GM12878 (cell line): Measurements from ENCODE around the gene APBA1. TPM values are rescaled to one million over a fixed set of nuclear protein-coding genes. Genes with fewer than 3 reads are reported as not detected.

Experiments used
- ATAC-seq: fragments of 200-7000 bp; cut with Tn5 transposase; 3 replicates; pipeline ENCODE4 v1.9.1; 2020; ENCODE audit warnings: mild to moderate bottlenecking, moderate library complexity
- BruUV-seq: library from RNA; stranded (reverse); fragments of 400-500 nt; replicated peaks from 2 replicates; lab custom pipeline; 2021; lab: Mats Ljungman, UMichigan
- CTCF ChIA-PET: fragments of 300-600 bp; sonication (Branson Sonifier 250); formaldehyde crosslinking; extraction: SDS; loops from one replicate; lab custom pipeline; 2021; ENCODE audit warnings: inconsistent platforms; lab: Yijun Ruan, JAX
- POLR2A ChIA-PET: fragments of 350-600 bp; formaldehyde crosslinking; extraction: SDS; loops from one replicate; lab custom pipeline; 2021; ENCODE audit warnings: inconsistent platforms; lab: Charles Lee
- RAD21 ChIA-PET: fragments of 300-600 bp; sonication (Branson Sonifier 250); formaldehyde crosslinking; loops from one replicate; lab custom pipeline; 2023; ENCODE audit warnings: antibody characterized with exemption; ENCODE audit not compliant: unreplicated experiment; lab: Charles Lee
- SMC1A ChIA-PET: fragments of 300-600 bp; sonication (Branson Sonifier 250); formaldehyde crosslinking; loops from one replicate; lab custom pipeline; 2023; ENCODE audit not compliant: unreplicated experiment, uncharacterized antibody; lab: Charles Lee
- DNase-seq: peaks from one replicate; pipeline ENCODE4 v3.0.0-alpha.2; 2011; ENCODE audit warnings: low read depth, low spot score
- FAIRE-seq: peaks from 3 replicates; lab custom pipeline; 2011; peaks lifted over from hg19 to GRCh38; lab: Jason Lieb, UNC
- H2AFZ ChIP-seq: 2 replicates; pipeline ENCODE4 v1.6.0; 2011; ENCODE audit warnings: low read depth, low read length, control low read depth; ENCODE audit not compliant: control insufficient read depth
- H3K27ac ChIP-seq: 2 replicates; pipeline ENCODE4 v1.5.1; 2011; ENCODE audit warnings: control low read depth; ENCODE audit not compliant: control insufficient read depth, insufficient read depth
- H3K27me3 ChIP-seq, 2 experiments: replicated peaks in 1 of 2; 2 replicates each; pipeline versions ENCODE4 v1.6.0 to v1.6.1; 2011; ENCODE audit warnings: low read length in 1 of 2; ENCODE audit not compliant: control insufficient read depth in 2 of 2, insufficient read depth in 2 of 2
- H3K36me3 ChIP-seq, 2 experiments: 2 replicates each; pipeline ENCODE4 v1.5.1; 2011; ENCODE audit warnings: low read length in 1 of 2; ENCODE audit not compliant: control insufficient read depth in 2 of 2, insufficient read depth in 2 of 2
- H3K4me1 ChIP-seq: 2 replicates; pipeline ENCODE4 v1.6.1; 2011; ENCODE audit warnings: mild to moderate bottlenecking, low read length, moderate library complexity, mixed read lengths; ENCODE audit not compliant: control insufficient read depth, insufficient read depth
- H3K4me2 ChIP-seq: 2 replicates; pipeline ENCODE4 v1.6.0; 2011; ENCODE audit warnings: control low read depth; ENCODE audit not compliant: control insufficient read depth, insufficient read depth
- H3K4me3 ChIP-seq: fragments of 200-600 bp; sonication (generic); 2 replicates; pipeline ENCODE4 v1.5.1; 2016
- H3K79me2 ChIP-seq: 2 replicates; pipeline ENCODE4 v1.6.0; 2011; ENCODE audit warnings: low read length; ENCODE audit not compliant: control insufficient read depth, insufficient read depth
- H3K9ac ChIP-seq: 2 replicates; pipeline ENCODE4 v1.8.0; 2011; ENCODE audit warnings: low read length, control low read depth, mixed read lengths; ENCODE audit not compliant: control insufficient read depth, insufficient read depth
- H3K9me3 ChIP-seq: replicated peaks from 3 replicates; pipeline ENCODE4 v1.5.1; 2011; ENCODE audit warnings: mild to moderate bottlenecking, low read length; ENCODE audit not compliant: control insufficient read depth, insufficient read depth
- H4K20me1 ChIP-seq: 2 replicates; pipeline ENCODE4 v1.6.0; 2011; ENCODE audit not compliant: control insufficient read depth, insufficient read depth
- ASH2L ChIP-seq: fragments of 300-600, 200-600 bp; sonication (generic); IDR thresholded peaks from 2 replicates; pipeline ENCODE4 v1.6.1; 2017; ENCODE audit warnings: low read depth, mild to moderate bottlenecking, borderline replicate concordance
- CEBPB ChIP-seq, 2 experiments: fragments of 150-350 bp in 1 of 2; IDR thresholded peaks; 2 replicates each; pipeline ENCODE4 v1.6.1; 2012 to 2014; ENCODE audit warnings: low read depth in 2 of 2, low read length in 2 of 2, borderline replicate concordance in 1 of 2, inconsistent platforms in 1 of 2
- CHD4 ChIP-seq: fragments of 200-600 bp; sonication (generic); IDR thresholded peaks from 2 replicates; pipeline ENCODE4 v1.6.1; 2016; ENCODE audit warnings: mild to moderate bottlenecking
- EED ChIP-seq: sonication (generic); IDR thresholded peaks from 2 replicates; pipeline ENCODE4 v1.6.1; 2016; ENCODE audit warnings: antibody characterized with exemption, low read depth
- MTA2 ChIP-seq: fragments of 450-650 bp; IDR thresholded peaks from 2 replicates; pipeline ENCODE4 v1.6.1; 2016; ENCODE audit warnings: low read depth, mild to moderate bottlenecking, moderate library complexity
- NR2C1 ChIP-seq: fragments of 450-650 bp; IDR thresholded peaks from 2 replicates; pipeline ENCODE4 v1.6.1; 2017; ENCODE audit warnings: antibody characterized with exemption, mild to moderate bottlenecking, moderate library complexity
- PAX8 ChIP-seq: fragments of 450-650 bp; IDR thresholded peaks from 2 replicates; pipeline ENCODE4 v1.6.1; 2017; ENCODE audit warnings: mild to moderate bottlenecking, moderate library complexity
- RFX5 ChIP-seq: IDR thresholded peaks from 2 replicates; pipeline ENCODE4 v1.6.1; 2011; ENCODE audit warnings: low read depth, low read length, improper control_type of control experiment
- SMAD5 ChIP-seq: IDR thresholded peaks from 2 replicates; pipeline ENCODE4 v1.6.1; 2016; ENCODE audit warnings: antibody characterized with exemption, low read depth
- SRF ChIP-seq, 2 experiments: IDR thresholded peaks; 2 replicates each; pipeline ENCODE4 v1.6.1; 2011; ENCODE audit warnings: low read depth in 2 of 2, low read length in 2 of 2, mild to moderate bottlenecking in 1 of 2, moderate library complexity in 1 of 2
- SUPT20H ChIP-seq: IDR thresholded peaks from 2 replicates; pipeline ENCODE4 v1.6.1; 2011; ENCODE audit warnings: low read depth, mild to moderate bottlenecking, low read length, moderate library complexity, borderline replicate concordance; ENCODE audit not compliant: control insufficient read depth
- TBL1XR1 ChIP-seq: IDR thresholded peaks from 2 replicates; pipeline ENCODE4 v1.6.1; 2012; ENCODE audit warnings: low read depth, low read length, improper control_type of control experiment
- ZZZ3 ChIP-seq: IDR thresholded peaks from 2 replicates; pipeline ENCODE4 v1.6.1; 2011; ENCODE audit warnings: low read depth; ENCODE audit not compliant: control insufficient read depth, insufficient read length
- WGBS: methylation state at CpG from one replicate; pipeline ENCODE4 v1.1.6; 2016; ENCODE audit warnings: low lambda C conversion rate; ENCODE audit not compliant: insufficient replicate concordance, insufficient coverage; ENCODE audit errors: missing lambda C conversion rate; 5-methylcytosine and 5-hydroxymethylcytosine counted together
- in situ Hi-C: fragments of 300-500 bp; cut with MboI; formaldehyde crosslinking; loops from 9 replicates; pipeline ENCODE4 v1.14.3; 2018; ENCODE audit warnings: mixed read lengths
- intact Hi-C: fragments of 100-400 bp; cut with micrococcal nuclease; formaldehyde crosslinking; loops from one replicate; pipeline ENCODE4 v1.14.2; 2022; ENCODE audit not compliant: unreplicated experiment
- polyA plus RNA-seq, 11 experiments: library from polyadenylated mRNA; depleted of rRNA in 4 of 11; unstranded in 6 of 11; stranded (reverse) in 5 of 11; fragments of >200 nt; fragmentation: Nextera tagmentation in 4 of 11; fragmentation: Illumina TruSeq in 1 of 11; extraction: Ambion mirVana in 4 of 11; extraction: Trizol in 1 of 11; gene quantifications; 1 replicate in 1 of 11; 2 replicates in 10 of 11; pipeline versions ENCODE4 v1.2.1 to v1.2.3, GENCODE V29; 2011 to 2016; ENCODE audit warnings: inconsistent platforms in 2 of 11, missing spikeins in 2 of 11, low read depth in 1 of 11
- total RNA-seq, 4 experiments: library from RNA; depleted of rRNA in 3 of 4; stranded (reverse); fragments of >200 nt in 3 of 4; fragmentation: Illumina TruSeq in 1 of 4; extraction: Trizol in 1 of 4; gene quantifications; 2 replicates each; pipeline versions ENCODE4 v1.2.1 to v1.2.3, GENCODE V29; 2013 to 2021
- TF ChIP-seq, protein P1 (sequence below): IDR thresholded peaks from 2 replicates; pipeline ENCODE4 v1.6.1; 2012; ENCODE audit warnings: improper control_type of control experiment, low read depth, low read length; ENCODE audit not compliant: insufficient replicate concordance
- TF ChIP-seq, protein P2 (sequence below): fragments of 450-650 bp; IDR thresholded peaks from 2 replicates; pipeline ENCODE4 v1.6.1; 2017; ENCODE audit warnings: borderline replicate concordance
- TF ChIP-seq, protein P3 (sequence below): fragments of 450-650 bp; IDR thresholded peaks from 2 replicates; pipeline ENCODE4 v1.6.1; 2017; ENCODE audit warnings: low read depth, mild to moderate bottlenecking, moderate library complexity

Gene APBA1
- total and polyA plus RNA-seq, 10 of the 15 experiments (the other 5 are each of a cell fraction or from before 2014, with no cell fraction given) = 0.01 to 1.3 (median 0.05) TPM; not detected in 7

DNA sequence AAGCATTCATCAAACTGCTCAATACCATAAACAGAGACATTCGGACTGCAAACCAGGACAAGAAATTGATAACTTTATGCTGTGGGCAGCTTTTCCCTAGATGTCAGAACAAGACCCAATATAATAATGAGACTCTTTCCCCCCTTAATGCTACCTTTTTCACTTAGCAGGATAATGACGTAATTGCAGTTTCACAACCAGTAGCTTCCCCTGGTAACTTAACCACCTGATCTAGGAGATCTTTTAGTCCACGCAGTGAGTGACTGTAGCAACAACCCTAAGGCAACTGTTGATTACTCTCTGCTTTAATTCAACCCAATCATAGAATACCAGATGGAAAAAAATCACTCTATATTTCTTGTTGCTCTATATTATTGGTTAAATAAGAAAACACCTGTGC lies 56.3 kb downstream of the APBA1 start (continued):
- TF ChIP-seq RFX5 = no peak
- TF ChIP-seq, protein P1, sequence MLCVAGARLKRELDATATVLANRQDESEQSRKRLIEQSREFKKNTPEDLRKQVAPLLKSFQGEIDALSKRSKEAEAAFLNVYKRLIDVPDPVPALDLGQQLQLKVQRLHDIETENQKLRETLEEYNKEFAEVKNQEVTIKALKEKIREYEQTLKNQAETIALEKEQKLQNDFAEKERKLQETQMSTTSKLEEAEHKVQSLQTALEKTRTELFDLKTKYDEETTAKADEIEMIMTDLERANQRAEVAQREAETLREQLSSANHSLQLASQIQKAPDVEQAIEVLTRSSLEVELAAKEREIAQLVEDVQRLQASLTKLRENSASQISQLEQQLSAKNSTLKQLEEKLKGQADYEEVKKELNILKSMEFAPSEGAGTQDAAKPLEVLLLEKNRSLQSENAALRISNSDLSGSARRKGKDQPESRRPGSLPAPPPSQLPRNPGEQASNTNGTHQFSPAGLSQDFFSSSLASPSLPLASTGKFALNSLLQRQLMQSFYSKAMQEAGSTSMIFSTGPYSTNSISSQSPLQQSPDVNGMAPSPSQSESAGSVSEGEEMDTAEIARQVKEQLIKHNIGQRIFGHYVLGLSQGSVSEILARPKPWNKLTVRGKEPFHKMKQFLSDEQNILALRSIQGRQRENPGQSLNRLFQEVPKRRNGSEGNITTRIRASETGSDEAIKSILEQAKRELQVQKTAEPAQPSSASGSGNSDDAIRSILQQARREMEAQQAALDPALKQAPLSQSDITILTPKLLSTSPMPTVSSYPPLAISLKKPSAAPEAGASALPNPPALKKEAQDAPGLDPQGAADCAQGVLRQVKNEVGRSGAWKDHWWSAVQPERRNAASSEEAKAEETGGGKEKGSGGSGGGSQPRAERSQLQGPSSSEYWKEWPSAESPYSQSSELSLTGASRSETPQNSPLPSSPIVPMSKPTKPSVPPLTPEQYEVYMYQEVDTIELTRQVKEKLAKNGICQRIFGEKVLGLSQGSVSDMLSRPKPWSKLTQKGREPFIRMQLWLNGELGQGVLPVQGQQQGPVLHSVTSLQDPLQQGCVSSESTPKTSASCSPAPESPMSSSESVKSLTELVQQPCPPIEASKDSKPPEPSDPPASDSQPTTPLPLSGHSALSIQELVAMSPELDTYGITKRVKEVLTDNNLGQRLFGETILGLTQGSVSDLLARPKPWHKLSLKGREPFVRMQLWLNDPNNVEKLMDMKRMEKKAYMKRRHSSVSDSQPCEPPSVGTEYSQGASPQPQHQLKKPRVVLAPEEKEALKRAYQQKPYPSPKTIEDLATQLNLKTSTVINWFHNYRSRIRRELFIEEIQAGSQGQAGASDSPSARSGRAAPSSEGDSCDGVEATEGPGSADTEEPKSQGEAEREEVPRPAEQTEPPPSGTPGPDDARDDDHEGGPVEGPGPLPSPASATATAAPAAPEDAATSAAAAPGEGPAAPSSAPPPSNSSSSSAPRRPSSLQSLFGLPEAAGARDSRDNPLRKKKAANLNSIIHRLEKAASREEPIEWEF = no peak

DNA sequence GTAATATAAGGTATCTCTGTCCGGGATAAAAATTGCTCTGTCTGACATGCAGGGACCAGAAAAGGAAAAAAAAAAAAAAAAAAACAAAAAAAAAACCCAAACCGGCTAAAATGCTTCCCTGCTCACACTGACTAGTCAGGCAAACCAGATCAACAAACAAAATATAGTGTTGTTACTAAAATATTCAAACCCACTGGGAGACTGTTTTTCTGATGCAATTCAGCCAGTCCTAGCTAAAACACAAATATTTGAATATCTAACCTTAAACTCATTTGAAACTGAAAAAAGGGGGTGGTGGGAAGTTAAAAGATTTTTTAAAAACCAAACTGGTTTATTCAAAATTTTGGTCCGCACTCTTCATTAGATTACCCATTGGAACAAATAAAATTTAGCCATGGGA lies 61.0 kb downstream of the APBA1 start:
- Histone ChIP-seq H3K27me3 (no peaks in the 10 kb centered on the region), H4K20me1 (no peaks in the 10 kb centered on the region), H3K9me3 (no peaks in the 10 kb centered on the region), H3K79me2 (no peaks in the 10 kb centered on the region), H3K36me3 (no peaks in the 10 kb centered on the region), H2AFZ (no peak overlapping the region), H3K4me3 (no peak overlapping the region), H3K27ac (no peak overlapping the region), H3K4me2 (no peak overlapping the region), H3K9ac (no peak overlapping the region), H3K4me1 (no peaks in the 10 kb centered on the region)
- ChIA-PET POLR2A (no interaction called here), CTCF (no interaction called here), RAD21 (interaction anchor here (0.7 kb wide), 1 partner anchor 177 kb away, joined by 3 read pairs; no protein-coding TSS in a partner anchor), SMC1A (interaction anchor here (0.8 kb wide), 1 partner anchor 17 kb away, joined by 3 read pairs; no protein-coding TSS in a partner anchor)
- no peak for FAIRE-seq
- intact Hi-C loops (no loop called here), in situ Hi-C loops (no loop called here)
- BruUV-seq = no TSS peak
- no peak for DNase-seq
- 20% methylated on average over 3 of the region's 3 CpGs for WGBS
- ATAC-seq = no peak
- TF ChIP-seq PAX8 (no peak), NR2C1 (no peak), SMAD5 (no peak), SUPT20H (no peak), CEBPB (IDR thresholded peaks at IDR 0.05; ENCODE audit: borderline replicate concordance in 1 of 2, low read depth in 2 of 2, low read length in 2 of 2) (no peak), SRF (IDR thresholded peaks at IDR 0.05; ENCODE audit: low read depth in 2 of 2, low read length in 2 of 2) (no peak), CHD4 (no peak), ASH2L (no peak), EED (no peak), TBL1XR1 (no peak), MTA2 (no peak), ZZZ3 (no peak)
- TF ChIP-seq, protein P2, sequence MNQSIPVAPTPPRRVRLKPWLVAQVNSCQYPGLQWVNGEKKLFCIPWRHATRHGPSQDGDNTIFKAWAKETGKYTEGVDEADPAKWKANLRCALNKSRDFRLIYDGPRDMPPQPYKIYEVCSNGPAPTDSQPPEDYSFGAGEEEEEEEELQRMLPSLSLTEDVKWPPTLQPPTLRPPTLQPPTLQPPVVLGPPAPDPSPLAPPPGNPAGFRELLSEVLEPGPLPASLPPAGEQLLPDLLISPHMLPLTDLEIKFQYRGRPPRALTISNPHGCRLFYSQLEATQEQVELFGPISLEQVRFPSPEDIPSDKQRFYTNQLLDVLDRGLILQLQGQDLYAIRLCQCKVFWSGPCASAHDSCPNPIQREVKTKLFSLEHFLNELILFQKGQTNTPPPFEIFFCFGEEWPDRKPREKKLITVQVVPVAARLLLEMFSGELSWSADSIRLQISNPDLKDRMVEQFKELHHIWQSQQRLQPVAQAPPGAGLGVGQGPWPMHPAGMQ = no peak
- TF ChIP-seq, protein P3, sequence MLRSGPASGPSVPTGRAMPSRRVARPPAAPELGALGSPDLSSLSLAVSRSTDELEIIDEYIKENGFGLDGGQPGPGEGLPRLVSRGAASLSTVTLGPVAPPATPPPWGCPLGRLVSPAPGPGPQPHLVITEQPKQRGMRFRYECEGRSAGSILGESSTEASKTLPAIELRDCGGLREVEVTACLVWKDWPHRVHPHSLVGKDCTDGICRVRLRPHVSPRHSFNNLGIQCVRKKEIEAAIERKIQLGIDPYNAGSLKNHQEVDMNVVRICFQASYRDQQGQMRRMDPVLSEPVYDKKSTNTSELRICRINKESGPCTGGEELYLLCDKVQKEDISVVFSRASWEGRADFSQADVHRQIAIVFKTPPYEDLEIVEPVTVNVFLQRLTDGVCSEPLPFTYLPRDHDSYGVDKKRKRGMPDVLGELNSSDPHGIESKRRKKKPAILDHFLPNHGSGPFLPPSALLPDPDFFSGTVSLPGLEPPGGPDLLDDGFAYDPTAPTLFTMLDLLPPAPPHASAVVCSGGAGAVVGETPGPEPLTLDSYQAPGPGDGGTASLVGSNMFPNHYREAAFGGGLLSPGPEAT = no peak
